DLD1 (cell line): ENCODE results near the gene MAEA.

Experiments used
- in situ Hi-C: cut with HindIII; loops from 2 replicates; pipeline ENCODE4 v1.10.0; 2017; ENCODE audit warnings: low sequenced_read_pairs

Gene MAEA

GRCh38 chr4:1289207-1290164 lies at the start of gene MAEA:
Gene MAEA (plus strand): TSS chr4:1289891. CDS start chr4:1289914, 23 bp downstream.
- in situ Hi-C loops = no loop called here

- in situ Hi-C loops = no loop called here
Measured at GRCh38 chr4:1239950-1240307, 49.8 kb upstream of the MAEA start.

GRCh38 chr4:1240721-1241465 lies 48.8 kb upstream of the MAEA start:
- in situ Hi-C loops = no loop called here

DNA sequence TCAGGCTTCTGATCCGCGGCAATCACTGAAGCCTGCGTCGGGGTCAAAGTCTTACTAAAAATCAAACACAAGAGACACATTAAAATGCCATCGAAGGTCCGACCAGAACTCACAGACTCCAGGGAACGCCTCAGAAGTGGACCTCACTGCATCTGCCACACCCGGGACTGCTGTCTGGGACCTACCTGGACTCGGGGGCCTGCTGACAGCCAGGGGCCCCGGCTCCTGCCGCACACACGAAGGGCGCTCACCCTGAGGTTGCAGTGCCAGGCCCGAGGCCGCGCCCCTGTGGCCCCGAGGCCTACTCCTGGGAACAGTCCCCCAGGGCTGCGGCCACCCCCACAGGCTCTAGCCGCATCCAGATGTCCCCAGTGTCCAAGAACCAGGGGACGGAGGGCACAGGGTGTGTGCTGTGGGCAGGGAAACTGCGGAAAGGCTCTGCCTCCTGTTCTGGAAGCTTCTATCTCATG lies 48.2 kb upstream of the MAEA start:
- in situ Hi-C loops = no loop called here

DNA sequence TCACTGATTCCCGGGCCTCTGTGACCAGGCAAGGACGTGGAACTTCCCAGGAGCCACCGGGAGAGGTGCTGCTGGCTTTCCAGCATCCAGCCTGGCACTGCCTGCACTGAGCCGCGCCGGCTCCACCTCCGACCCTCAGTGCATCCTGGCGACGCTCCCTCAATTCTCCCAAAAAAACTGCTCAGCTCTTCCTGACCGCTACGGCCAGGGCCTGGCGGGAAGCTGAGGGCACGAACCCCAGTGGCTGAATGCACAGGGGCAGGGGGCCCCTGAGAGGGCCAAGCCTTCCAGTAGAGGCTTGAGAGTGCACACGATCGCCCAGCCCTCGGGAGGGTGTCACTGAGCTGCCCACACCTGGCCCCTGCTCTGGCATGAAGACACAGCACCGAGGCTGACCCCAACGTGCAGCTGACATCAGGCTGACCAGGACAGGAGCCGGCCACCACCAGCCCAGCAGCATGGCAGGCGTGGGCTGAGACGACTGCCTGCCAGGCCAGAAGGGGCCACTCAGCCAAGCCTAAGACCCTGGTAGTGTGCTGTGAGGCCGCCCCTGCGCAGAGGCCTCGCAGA lies 47.7 kb upstream of the MAEA start:
- in situ Hi-C loops = no loop called here

DNA sequence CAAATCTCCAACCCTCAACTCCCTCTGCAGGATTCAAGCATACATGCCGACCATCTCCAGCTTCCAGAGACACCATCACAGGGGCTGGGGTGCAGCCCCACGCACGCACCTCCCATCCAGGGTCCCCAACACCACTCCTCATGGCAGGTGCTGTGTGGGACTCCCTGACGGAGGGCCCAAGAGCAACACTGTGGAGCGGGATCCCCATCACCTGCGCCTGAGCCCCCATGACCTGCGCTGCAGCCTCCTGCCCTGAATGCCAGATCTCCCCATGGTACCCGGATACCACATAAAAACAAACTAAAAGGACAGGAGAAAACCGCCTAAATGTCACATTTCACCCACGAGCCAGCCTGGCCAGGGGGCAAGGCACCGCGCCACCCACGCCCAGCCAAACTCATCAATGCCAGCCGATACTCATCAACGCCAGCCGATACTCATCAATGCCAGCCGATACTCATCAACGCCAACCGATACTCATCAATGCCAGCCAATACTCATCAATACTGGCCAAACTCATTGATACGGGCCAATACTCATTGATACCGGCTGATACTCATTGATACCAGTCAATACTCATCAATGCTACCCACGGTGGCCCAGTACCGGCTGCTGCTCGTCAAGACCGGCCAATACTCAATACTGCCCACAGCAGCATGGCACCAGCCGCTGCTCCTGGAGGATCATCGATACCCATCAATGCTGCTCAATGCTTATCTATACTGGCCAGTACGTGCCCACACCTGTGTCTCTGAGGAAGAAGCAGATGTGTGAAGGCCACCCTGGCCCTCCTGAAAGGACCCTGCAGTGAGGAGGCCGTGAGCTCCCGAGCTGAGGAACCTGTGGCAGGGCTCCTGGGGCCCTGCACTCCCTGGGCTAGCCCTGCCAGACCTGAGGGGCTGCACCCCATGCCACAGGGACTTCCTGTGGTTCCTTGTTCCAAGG lies 46.9 kb upstream of the MAEA start:
- in situ Hi-C loops = no loop called here

- in situ Hi-C loops = no loop called here
Measured at GRCh38 chr4:1243451-1244080, 46.1 kb upstream of the MAEA start.

DNA sequence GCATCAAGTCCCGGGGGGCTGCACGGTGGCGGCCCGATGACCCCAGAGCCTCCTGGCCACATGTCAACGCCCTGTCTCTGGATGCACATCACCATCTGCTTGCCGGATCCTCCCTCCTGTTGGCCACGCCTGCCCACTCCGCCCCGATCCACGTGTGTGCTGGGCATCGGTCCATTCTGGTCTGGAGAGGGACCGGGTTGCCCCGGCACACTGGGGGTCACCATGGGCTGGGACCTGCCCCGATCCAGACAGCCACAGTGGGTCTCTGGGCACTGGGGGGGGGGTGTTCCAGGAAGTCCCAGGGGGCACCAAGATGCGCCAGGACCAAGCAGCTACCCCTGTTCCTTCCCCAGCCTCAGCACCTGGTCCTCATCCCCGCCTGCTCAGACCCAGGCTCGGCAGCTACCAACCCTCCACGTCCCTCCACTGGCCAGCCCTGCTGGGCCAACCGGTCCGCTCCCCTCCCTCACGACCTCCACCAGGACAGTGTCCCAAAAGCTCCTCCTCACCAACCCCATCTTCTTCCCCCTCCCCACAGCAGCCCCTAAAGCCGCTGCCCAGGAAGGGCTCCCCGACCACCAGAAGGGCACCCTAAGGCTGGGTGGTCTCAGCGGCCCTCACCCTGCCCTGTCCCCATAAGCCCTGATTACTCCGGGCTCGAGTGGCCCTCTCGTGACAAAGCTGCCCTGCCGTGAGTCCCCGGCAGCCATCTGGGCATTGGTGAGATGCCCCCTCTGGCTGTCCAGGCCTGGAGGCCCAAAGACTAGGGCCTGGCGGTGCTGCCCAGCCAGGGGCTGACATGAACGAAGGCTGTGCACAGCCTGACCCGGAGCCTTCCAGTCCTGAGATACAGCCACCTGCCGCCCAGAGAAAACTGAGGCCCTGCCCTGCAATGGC lies 45.4 kb upstream of the MAEA start:
- in situ Hi-C loops = no loop called here

DNA sequence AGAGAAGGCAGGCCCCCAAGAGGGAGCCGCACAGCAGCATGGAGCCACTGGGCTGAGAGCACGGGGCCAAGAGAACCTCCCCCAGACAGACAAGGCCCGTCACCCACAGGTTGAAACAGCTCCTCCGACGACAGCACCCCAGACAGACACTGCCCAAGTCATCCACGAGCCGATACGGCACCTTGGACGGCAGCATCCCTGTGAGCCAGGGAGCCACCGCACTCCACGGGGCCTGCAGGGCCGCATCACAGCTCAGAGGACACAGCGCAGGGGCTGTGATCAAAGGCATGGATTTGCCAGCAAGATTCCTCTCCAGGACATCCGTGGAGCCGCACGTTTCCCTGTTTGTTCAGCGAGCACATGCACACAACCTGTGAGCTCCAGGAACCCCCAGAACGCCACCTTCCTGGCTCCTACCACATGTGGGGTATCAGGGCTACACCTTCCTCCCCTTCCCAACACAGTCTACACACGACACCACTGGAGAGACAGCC lies 44.7 kb upstream of the MAEA start:
- in situ Hi-C loops = no loop called here

DNA sequence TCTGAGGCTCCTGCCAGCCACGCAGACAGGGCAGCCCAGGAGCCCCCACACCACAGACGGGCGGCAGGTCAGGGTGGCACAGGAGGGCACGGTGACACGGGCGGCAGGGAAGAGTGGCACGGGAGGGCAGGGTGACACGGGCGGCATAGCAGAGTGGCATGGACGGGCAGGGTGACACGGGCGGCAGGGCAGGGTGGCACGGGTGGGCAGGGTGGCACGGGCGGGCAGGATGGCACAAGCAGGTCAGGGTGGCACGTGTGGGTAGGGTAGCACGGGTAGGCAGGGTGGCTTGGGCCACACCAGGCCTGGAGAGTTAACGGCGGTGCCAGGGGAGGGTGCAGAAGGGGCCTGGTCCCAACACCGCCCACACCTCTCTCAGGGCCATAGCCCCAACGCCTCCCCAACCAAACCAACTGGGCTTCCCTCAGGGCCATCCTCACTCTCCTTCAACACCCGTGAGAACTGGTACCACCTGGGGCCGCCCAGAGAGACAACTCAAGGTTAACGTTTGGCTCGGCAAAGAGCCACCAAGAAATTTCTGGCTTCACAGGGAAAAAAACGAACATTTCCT lies 44.1 kb upstream of the MAEA start:
- in situ Hi-C loops = no loop called here

DNA sequence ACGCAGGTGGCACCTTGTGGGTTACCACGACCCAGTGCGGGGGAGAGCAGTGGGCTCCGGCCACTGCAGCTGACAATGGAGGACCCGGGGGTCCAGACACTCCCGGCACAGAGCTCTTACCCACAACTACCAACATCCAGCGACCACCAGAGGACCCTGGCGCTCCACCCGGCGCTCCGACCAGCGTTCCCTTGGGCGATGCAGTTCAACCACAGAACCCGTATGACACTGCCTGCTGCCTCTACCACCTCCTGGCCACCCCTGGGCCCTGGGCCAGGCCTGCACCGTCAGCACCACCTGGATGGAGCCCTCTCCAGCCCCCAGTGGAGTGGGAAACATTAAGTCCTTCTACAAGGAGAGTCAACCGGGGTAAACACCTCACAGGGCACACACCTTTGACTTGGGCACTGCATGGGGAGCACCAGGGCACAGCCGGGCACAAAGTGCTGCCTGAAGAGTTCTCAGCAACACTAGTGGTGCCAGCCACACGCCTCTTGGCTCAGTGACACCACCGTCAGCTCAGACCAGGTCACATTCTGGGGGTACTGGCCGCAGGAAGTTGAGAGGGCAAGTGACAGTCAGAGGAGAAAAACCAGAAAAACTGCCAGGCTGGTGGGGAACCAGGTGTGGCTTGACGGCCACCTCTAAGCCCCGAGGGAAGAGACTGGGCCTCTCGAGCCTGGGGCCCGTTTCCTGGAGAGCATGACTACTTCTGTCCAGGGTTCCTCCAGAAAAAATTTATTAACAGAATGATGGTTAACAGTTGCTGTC lies 43.4 kb upstream of the MAEA start:
- in situ Hi-C loops = no loop called here

DNA sequence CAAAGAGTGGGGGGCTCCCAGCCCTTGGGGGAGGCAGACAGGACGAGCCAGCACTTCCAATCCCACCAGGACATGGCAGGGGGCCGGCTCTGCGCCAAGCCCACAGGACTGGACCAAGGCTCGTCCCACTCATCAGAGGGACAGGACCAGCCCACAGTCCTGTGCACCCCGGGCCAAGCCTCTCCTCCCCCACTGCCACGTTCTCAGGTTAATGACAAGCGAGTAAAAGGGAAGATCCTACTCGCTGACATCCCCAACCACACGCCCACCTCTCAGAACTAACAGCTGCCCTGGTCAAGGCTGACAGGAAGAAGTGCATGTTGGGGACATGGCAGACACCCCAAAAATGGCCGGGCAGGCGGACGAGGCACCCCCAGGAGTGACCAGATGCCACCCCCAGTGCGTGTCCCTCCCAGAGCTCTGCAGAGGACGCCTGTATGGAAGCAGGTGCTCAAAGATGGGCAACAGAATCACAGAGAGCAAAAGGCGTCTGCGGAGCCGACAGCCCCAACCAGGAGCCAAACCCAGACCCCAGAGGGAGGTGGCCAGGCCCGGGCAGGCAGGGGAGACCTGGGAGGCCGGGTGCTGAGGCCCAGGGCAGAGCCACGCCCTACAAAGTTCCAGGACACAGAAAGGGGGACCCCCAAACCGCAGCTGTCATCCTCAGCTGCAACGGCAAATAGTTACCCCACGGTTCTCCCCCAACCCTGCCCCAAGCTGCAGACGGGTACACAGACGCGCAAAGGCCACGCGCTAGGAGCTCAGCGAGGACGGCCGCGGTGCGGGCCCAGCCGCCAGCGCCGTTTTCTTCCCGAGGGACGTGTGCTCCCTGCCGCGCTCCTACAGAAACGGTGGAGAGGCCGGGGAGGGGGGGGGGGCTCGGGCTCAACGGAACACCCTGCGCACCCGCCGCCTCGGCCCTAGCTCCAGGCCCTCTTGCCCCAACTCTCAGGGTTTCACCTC lies 42.5 kb upstream of the MAEA start:
- in situ Hi-C loops = no loop called here

GRCh38 chr4:1247864-1248244 lies 41.8 kb upstream of the MAEA start:
- in situ Hi-C loops = no loop called here

DNA sequence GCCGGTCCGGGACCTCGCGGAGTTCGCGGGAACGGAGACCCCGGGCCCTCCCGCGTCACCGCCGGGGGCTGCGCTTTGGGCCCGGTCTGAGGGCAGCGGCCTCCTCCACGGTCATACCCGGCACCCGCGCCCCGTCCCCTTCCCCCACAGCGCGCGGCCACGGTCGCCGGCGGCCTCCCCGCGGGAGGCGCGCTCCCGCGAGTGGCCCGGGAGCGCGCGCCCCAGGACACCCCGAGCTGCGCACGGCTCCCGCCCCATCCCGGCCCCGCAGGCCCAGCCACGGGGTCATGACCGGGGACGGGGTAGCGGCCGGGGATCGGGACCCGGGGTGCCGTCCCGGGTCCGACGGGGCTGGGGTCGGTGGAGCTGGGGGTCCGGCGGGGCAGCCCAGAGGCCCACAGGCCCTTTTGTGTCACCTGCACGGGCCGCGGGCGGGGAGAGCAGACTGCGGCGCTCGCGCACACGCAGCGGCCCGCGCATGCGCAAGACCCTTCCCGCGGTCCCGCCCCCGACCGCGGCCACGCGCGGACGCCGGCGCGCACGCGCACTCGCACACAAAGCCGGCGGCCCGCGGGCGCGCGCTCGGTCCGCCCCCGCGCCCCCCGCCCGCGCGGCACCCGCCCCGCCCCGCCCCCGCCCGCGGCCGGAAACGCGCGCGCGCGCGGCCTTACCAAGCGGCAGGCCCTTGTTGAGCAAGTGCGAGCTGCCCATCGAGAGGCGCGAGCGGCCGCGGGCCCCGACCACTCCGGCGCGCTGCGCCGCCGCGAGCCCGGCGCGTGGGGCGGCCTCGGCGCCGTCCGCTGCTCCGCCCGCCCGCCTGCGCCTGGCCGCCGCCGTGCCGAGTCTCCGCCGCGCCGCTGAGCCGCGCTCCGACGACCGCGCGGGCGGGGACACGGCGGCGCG lies 41.2 kb upstream of the MAEA start, which contains the start of gene CTBP1:
CTBP1 (minus strand) TSS at position 886 of the 903 bp plus-strand sequence. CDS start 7,799 bp downstream, outside the sequence.
- in situ Hi-C loops = no loop called here

GRCh38 chr4:1249148-1249730 lies 40.5 kb upstream of the MAEA start:
- in situ Hi-C loops = no loop called here
